Measurements from ENCODE around the gene GAPVD1.

GRCh38 chr9:125397736-125398135, 136.1 kb downstream of the GAPVD1 start:
- TF ChIP-seq CTCF (IDR thresholded peaks at IDR 0.05): no peak
- TF ChIP-seq POLR2A (IDR thresholded peaks at IDR 0.05): no peak
- no peak for TF ChIP-seq EP300 (IDR thresholded peaks at IDR 0.05)
